Adipocyte (in vitro differentiated cells): ENCODE measurements around the gene LY6G5B.
"Not testable (repeated sequence)": the region's sequence is repeated elsewhere in the genome, so short reads cannot be mapped to it uniquely, and the experiment has no call there.

Experiments
- DNase-seq: peaks from one replicate; pipeline ENCODE4 v3.0.0-alpha.2; 2015; ENCODE audit warnings: low read depth
- H3K27me3 ChIP-seq: replicated peaks from 2 replicates; pipeline ENCODE4 v1.7.0; 2013; ENCODE audit warnings: mild to moderate bottlenecking, low read length, moderate library complexity; ENCODE audit not compliant: control insufficient read depth, insufficient read depth
- H3K36me3 ChIP-seq: 2 replicates; pipeline ENCODE4 v1.7.0; 2013; ENCODE audit warnings: low read length, mild to moderate bottlenecking, moderate library complexity; ENCODE audit not compliant: control insufficient read depth, insufficient read depth, severe bottlenecking
- H3K4me1 ChIP-seq: 2 replicates; pipeline ENCODE4 v1.7.0; 2013; ENCODE audit warnings: mild to moderate bottlenecking, low read length, moderate library complexity; ENCODE audit not compliant: control insufficient read depth, insufficient read depth
- H3K4me3 ChIP-seq: 2 replicates; pipeline ENCODE4 v1.7.0; 2013; ENCODE audit warnings: mild to moderate bottlenecking, low read length, moderate library complexity
- H3K9ac ChIP-seq: 2 replicates; pipeline ENCODE4 v1.7.0; 2013; ENCODE audit warnings: mild to moderate bottlenecking, low read length, moderate library complexity
- H3K9me3 ChIP-seq: 2 replicates; pipeline ENCODE4 v1.7.0; 2013; ENCODE audit warnings: mild to moderate bottlenecking, low read length, moderate library complexity; ENCODE audit not compliant: control insufficient read depth

LY6G5B gene

DNA sequence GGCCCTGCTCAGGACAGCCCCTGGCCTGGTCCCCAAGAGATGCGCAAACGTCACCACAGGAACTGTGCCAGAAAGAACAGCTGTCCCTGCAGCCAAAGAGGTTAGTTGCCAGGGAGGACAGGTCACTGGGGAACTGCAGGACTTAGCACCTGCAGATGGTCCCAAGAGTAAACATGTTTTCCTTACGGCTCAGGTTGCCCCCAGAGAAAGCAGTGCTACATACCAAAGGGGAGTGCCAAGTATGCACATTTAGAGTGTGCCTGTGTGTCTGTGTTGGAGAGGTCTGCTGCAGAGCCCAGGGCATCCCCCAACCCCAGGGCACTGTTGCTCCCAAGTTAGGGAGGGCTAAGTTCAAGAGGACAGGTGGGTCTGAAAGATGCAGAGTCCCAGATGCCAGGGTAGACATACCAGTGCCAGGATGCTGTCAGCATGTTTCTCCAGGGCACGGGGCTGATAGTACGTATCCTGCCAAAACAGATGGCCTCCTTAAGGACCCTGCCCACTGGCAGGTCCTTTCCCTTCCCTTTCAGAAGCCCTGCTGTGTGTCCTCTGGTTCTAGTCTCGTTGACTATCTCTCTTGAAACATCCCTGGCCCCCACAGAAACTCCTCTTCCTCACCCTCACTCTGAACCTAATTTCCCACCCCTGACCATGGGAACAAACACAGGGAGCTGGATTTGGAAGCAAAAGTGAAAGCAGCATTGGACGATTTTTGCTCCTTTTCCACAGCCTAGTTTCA is 32.1 kb downstream of the LY6G5B start:
- Histone ChIP-seq H3K27me3 (no peaks in the 10 kb centered on the region), H3K9me3 (no peaks in the 10 kb centered on the region), H3K4me3 (peak overlapping the region; percentile 88), H3K9ac (peak overlapping the region; percentile 95), H3K36me3 (peaks cover 11% of the 10 kb centered on the region), H3K4me1 (peaks cover 16% of the 10 kb centered on the region)
- peak; percentile 66 for DNase-seq

DNA sequence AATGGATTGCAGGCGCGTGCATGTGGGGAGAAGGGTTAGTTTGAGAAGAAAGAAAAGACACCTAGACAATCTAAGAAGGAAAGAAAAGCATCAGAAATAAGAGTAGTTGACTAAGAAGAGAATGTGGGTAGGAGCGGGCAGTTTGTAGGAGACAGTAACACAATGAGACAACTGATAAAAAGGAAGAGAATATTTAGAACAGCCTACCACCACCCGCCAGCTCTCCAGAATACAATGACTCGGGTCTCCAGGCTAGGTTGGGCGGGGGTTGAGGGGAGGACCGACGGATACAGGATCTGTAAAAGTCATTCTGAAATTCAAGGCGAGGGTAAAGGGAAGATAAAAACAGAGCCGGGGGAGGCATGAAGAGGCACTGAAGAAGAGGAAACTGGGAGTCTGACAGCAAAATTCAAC is 32.6 kb downstream of the LY6G5B start:
- Histone ChIP-seq H3K9me3 (no peaks in the 10 kb centered on the region), H3K4me3 (peak overlapping the region; percentile 88), H3K27me3 (no peaks in the 10 kb centered on the region), H3K36me3 (peaks cover 6% of the 10 kb centered on the region), H3K9ac (peak overlapping the region; percentile 95), H3K4me1 (peaks cover 16% of the 10 kb centered on the region)
- DNase-seq = peak; percentile 62

DNA sequence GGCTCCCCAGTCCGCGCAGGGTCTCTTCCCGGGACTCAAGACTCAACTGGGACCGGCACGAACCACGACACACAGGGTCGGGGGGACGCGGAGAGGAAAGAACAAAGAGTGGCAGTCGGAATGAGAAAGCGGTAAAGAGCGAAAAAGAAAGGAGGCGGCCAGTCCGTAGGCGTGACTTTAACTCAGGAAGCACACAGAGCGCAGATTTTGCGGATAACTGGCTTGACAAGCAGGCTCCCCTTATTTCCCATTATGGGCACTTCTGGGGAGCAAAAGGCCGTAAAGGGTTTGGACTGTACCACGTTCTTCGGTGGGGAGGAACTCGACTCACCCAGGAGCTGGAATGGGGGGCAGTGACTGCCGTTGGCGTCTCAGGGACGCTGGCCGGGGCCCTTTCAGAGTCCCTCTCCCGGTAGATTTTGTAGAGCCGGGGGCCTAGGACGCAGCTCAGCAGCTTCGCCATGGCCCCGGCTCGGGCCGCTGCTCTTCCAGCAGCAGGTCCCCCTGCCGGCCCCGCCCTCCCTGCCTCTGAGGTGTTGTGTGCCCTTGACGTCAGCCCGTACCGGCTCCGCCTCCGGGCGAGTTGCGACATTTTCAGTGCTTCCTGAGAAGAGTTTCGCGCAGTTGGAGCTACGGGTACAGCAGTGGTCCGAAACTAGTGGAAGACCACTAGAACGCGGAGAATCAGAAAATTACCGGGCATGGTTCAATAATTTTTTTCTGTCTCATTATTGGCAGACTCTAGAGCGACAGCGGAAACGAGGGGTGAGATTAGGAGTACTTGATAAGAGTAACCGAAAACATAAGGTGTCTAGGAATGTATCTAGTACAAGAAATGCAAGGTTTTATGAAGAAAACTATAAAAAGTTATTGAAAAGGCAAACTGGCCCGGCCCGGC is 33.3 kb downstream of the LY6G5B start, which contains the start of gene ABHD16A:
Gene ABHD16A (minus strand): TSS at position 506 of the 898 bp plus-strand sequence. CDS start 43 bp downstream, at position 463.
- Histone ChIP-seq H3K36me3 (peaks cover under 1% of the 10 kb centered on the region), H3K4me3 (peak within 1 kb of the TSS; percentile 88), H3K9me3 (no peaks in the 10 kb centered on the region), H3K9ac (peak within 1 kb of the TSS; percentile 95), H3K27me3 (no peaks in the 10 kb centered on the region), H3K4me1 (peaks cover 16% of the 10 kb centered on the region)
- peak; percentile 99 for DNase-seq

DNA sequence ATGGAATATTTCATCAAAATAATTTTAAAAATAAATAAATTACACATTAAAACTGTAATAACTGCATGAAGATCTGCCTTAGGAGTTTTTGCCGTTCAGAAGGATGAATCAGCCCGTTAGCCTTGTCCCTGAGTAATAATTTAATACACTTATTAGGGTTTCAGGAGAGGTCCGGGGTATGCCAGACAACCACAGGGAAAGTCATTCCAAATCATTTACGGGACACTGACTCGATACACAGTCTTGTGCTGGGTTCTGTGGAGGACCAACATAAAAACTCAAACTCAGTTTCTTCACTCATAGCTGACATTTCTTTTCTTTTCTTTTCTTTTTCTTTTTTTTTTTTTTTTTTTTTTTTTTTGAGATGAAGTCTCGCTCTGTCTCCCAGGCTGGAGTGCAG is 36.2 kb downstream of the LY6G5B start:
- Histone ChIP-seq H3K9me3 (no peaks in the 10 kb centered on the region), H3K4me1 (peaks cover 16% of the 10 kb centered on the region), H3K4me3 (no peak overlapping the region), H3K36me3 (no peaks in the 10 kb centered on the region), H3K9ac (no peak overlapping the region), H3K27me3 (peaks cover 7% of the 10 kb centered on the region)
- no peak for DNase-seq

DNA sequence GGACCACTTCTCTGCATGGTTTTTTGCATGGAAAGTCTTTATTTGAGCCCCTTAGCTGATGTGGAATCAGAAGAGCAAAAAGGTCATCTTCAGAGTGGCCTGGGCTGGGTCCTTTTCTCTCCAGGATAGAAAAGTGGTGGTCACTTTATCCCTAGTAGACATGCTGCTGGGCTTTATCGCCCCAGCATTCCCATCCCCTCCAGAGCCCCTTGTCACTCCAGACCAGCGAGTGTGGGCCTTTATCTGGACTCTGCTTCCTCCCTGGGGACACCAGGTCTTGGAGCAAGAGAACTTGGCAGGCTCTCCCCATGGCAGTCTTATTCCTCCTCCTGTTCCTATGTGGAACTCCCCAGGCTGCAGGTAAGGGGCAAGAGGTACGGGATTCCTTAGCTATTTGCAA is 36.8 kb downstream of the LY6G5B start, which contains the start of gene LY6G6F:
Gene LY6G6F (plus strand): TSS at position 268 of the 400 bp plus-strand sequence. CDS start 41 bp downstream, at position 309.
- Histone ChIP-seq H3K4me1 (peaks cover 10% of the 10 kb centered on the region), H3K9ac (no peak within 1 kb of the TSS), H3K9me3 (no peaks in the 10 kb centered on the region), H3K4me3 (no peak within 1 kb of the TSS), H3K27me3 (peaks cover 14% of the 10 kb centered on the region), H3K36me3 (no peaks in the 10 kb centered on the region)
- DNase-seq = no peak

DNA sequence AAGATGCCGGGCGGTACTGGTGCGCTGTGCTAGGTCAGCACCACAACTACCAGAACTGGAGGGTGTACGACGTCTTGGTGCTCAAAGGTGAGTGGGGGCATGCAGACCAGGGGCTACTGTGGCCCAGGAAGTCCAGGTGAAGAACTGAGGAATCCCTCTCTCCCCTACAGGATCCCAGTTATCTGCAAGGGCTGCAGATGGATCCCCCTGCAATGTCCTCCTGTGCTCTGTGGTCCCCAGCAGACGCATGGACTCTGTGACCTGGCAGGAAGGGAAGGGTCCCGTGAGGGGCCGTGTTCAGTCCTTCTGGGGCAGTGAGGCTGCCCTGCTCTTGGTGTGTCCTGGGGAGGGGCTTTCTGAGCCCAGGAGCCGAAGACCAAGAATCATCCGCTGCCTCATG is 37.9 kb downstream of the LY6G5B start:
- H3K9ac ChIP-seq = no peak overlapping the region
- no peaks in the 10 kb centered on the region for H3K9me3 ChIP-seq
- H3K36me3 ChIP-seq = no peaks in the 10 kb centered on the region
- peaks cover 18% of the 10 kb centered on the region for H3K27me3 ChIP-seq
- no peak overlapping the region for H3K4me3 ChIP-seq
- no peak for DNase-seq
- H3K4me1 ChIP-seq = peaks cover 3% of the 10 kb centered on the region

DNA sequence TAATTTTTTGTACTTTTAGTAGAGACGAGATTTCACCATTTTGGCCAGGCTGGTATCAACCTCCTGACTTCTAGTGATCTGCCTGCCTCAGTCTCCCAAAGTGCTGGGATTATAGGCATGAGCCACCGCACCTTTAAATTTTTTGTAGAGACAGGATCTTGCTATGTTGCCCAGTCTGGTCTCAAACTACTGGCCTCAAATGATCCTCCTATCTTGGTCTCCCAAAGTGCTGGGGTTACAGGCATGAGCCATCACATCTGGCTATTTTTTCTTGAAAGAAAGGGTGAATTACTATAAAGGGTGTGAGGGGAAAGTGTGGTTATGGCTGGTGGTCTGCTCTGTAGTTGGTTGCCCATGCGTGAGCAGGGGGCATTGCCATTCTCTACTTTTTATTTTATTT is 38.4 kb downstream of the LY6G5B start:
- Histone ChIP-seq H3K9me3 (no peaks in the 10 kb centered on the region), H3K4me1 (peaks cover 3% of the 10 kb centered on the region), H3K27me3 (peaks cover 18% of the 10 kb centered on the region), H3K36me3 (no peaks in the 10 kb centered on the region), H3K9ac (no peak overlapping the region), H3K4me3 (no peak overlapping the region)
- DNase-seq = no peak

DNA sequence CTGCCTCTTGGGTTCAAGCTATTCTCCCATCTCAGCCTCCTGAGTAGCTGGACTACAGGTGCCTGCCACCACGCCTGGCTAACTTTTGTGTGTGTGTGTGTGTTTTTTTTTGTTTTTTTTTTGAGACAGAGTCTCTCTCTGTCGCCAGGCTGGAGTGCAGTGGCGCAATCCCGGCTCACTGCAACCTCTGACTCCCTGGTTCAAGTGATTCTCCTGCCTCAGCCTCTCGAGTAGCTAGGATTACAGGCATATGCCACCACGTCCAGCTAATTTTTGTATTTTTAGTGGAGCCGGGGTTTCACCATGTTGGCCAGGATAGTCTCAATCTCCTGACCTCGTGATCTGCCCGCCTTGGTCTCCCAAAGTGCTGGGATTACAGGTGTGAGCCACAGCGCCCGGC is 39.4 kb downstream of the LY6G5B start:
- H3K4me1 ChIP-seq, H3K9ac ChIP-seq, H3K36me3 ChIP-seq, H3K4me3 ChIP-seq, H3K9me3 ChIP-seq, DNase-seq: not testable (repeated sequence)
- peaks cover 23% of the 10 kb centered on the region for H3K27me3 ChIP-seq

DNA sequence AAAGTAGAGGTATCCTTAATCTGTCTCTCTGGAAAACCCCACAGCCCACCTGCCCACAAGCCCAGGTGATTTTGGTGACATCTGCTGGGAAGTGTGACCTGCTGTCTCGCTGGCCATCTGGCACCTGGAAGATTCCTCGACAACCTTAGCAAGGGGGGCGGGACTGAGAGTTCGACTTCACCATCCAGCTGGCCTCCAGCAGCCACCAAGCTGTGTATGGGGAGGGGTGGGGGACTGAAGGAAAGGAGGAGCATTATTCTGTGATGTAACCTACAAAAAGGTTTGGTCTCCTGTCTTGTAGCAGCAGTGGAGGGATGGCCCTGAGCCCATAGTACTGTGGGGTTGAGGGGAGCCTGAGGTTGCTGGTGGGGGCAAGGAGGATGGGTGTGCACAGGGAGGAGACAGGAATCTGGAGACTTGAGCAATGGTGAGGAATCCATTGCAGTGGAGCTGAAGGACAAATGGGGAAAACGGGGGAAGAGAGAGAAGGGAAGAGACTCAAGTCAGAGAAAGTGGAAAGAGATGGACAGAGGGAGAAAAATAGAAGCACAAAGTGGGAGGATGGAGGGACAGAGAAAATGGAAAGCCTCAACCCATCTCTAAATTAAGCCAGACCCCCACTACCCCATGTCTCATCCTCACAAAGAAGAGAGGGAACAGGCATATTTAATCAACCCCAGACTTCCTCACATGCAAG is 40.9 kb downstream of the LY6G5B start:
- Histone ChIP-seq H3K9ac (no peak overlapping the region), H3K36me3 (no peaks in the 10 kb centered on the region), H3K27me3 (peaks cover 26% of the 10 kb centered on the region), H3K9me3 (no peaks in the 10 kb centered on the region), H3K4me1 (no peaks in the 10 kb centered on the region), H3K4me3 (no peak overlapping the region)
- no peak for DNase-seq

DNA sequence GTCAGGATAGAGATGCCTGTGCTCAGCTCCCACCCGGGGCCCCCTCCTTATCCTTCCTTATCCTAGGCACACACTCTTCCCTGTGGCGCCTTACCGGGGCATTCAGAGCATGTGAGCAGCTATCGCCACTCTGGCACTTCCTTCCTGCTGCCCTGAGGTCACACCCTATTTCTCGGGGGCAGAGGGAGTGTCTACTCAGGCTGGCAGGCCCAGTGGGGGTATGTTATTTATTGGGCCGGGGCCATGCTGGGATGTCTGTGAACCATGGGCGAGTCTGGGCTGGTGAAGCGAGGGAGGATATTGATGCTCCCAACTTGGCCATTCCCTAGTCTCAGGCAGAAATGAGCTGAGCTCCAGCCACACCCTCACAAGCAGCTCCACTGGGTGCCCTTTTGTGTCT is 41.5 kb downstream of the LY6G5B start:
- Histone ChIP-seq H3K4me1 (no peaks in the 10 kb centered on the region), H3K9me3 (no peaks in the 10 kb centered on the region), H3K4me3 (no peak overlapping the region), H3K9ac (no peak overlapping the region), H3K27me3 (peaks cover 26% of the 10 kb centered on the region), H3K36me3 (no peaks in the 10 kb centered on the region)
- no peak for DNase-seq

DNA sequence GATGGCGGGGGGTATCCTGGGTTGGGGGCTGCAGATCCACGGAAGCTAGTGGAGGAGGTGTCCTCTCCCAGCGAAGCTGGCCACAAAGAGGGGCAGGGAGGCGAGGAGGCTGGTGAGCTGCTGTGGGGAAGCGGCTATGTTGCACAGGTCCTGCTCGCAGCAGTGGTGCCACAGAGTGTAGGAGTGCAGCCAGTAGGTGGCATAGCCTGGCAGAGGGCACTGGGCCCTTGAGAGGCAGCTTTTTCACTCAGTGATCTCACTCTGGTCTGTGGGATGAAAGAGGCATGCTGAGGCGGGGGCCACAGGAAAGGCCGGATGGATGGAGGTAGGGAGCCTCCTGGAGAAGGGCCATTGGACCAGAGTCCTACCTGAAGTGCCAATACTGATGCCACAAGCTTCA is 42.5 kb downstream of the LY6G5B start:
- no peaks in the 10 kb centered on the region for H3K4me1 ChIP-seq
- no peaks in the 10 kb centered on the region for H3K36me3 ChIP-seq
- no peaks in the 10 kb centered on the region for H3K9me3 ChIP-seq
- H3K9ac ChIP-seq = no peak overlapping the region
- no peak overlapping the region for H3K4me3 ChIP-seq
- peaks cover 26% of the 10 kb centered on the region for H3K27me3 ChIP-seq
- no peak for DNase-seq
